Right hindlimb (tissue), 1 donor: ENCODE results near the gene PRDM16.

Source experiments
- DNase-seq: peaks from one replicate; pipeline ENCODE4 v3.0.0-alpha.2; 2018

PRDM16 gene

DNA sequence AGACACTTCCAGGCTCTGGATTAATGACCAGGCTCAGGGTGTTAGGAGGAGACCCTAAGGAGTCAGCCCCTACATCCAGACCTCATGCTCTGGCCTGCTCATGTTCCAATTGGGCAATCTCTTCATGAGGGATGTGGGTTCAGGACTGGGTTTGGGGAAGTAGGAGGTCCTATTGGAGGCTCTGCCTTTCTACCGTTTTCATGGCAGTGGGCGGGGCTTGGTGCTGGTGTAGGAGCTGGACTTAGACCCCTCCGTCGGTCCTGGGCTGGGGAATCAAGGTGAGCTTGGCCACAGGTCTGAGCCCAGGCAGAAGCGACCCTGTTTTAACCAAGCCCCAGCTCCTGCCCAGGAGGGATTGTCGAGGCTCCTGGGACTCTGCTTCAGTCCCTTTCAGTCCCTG lies 123.4 kb downstream of the PRDM16 start:
- DNase-seq: no peak

DNA sequence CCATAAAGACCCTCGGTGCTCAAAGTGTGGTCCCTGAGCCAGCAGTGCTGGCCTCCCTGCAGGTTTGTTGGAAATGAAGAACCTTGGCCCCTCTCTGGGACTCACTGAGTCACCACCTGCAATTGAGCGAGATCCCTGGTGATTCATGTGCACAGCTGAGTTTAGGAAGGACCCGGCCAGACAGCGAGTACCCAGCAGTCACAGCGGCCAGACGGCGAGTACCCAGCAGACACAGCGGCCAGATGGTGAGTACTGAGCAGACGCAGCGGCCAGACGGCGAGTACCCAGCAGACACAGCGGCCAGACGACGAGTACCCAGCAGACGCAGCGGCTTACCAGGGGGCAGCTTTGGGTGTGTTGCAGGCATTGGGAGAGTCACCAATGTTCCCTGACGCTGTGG lies 123.8 kb downstream of the PRDM16 start:
- no peak for DNase-seq

DNA sequence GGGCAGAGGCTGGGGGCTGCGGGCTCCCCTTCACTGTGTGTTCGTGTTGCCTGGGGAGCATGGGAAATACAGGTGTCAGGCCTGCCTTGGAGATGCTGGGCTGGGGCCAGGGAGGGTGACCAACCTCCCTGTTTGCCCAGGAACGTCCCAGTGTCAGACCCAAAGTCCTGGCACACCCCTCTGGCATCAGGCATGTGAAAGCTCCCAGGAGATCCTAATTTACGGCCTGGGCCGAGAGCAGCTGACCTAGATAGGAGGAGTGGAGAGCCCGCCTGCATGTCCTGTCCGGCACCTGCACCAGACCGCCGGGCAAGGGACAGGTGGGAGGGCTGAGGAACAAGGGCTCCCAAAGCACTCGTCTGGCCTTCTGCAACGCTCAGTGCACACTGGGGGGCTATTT lies 124.8 kb downstream of the PRDM16 start:
- no peak for DNase-seq

DNA sequence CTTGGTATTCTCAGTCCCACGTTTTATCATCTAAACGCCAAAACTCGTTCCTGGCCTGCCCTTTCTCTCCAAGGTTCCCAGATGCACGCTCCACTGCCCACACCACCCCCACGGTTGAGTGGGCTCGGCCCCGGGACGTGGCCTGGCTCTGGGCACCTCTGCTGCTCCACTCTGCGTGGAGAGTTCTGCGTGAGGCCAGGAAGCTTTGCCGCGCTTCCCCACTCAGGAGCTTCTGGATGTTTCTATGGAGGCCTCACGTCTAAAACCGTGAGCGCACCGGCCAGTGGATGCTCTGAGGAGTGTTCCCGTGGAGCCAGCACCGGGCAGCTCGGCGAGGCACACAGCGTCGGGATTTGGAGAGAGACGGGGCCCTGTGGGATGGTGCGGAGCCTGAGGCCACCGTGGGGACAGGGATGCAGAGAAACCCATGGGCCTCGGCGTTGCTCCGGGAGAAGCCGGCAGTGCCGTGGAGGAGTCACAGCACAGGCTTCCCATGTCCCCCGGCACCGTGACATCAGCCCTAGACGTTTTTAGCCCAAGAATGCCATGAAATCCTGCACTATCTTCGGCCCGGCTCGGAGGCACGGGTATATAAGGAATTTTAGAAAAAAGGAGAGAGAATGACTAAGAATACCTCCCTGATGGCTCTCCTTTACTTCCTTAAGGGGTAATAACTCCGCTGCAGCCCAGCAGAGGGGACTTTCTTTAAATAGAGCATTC lies 125.9 kb downstream of the PRDM16 start:
- DNase-seq: no peak

DNA sequence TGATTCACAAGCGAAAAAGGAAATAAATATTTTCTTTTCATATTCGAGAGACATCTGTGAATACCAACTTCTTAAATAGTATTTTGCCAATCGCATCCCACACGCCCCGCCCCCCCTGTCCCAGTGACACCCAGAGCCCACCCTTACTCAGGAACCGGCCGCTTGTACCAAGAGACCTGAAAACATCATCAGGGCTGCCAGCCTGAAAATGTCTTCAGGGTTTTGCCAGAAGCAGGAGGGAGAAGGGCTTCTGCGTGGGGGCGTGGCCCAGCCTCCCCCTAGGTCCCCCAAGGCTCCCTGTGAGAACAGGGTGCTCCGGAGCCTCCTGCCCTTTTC lies 126.4 kb downstream of the PRDM16 start:
- DNase-seq: no peak

DNA sequence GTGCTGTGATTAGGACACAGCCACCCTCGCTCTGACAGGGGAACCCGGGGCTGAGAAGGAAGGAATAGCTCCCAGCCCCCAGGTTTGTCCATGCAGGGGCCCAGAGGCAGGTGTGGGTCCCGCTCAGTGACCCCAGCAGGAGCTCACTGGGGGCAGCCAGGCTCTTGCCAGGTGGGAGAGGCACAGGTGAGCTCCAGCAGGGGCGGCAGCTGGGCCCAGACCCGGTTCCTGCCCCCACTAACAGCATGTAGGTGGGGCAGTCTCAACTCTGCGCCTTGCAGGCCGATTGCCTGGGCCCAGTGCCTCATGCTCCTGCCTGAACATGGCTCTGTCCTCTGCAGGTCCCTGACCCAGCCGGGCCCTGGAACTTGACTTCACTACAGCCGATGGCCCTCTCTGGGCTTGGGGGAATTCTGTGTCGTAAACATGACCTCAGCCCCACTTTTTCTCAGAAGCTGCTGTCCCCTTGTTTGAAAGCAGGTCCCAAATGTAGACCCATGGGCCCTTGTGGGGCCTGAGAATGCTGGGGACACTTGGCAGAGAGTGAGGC lies 127.0 kb downstream of the PRDM16 start:
- no peak for DNase-seq

DNA sequence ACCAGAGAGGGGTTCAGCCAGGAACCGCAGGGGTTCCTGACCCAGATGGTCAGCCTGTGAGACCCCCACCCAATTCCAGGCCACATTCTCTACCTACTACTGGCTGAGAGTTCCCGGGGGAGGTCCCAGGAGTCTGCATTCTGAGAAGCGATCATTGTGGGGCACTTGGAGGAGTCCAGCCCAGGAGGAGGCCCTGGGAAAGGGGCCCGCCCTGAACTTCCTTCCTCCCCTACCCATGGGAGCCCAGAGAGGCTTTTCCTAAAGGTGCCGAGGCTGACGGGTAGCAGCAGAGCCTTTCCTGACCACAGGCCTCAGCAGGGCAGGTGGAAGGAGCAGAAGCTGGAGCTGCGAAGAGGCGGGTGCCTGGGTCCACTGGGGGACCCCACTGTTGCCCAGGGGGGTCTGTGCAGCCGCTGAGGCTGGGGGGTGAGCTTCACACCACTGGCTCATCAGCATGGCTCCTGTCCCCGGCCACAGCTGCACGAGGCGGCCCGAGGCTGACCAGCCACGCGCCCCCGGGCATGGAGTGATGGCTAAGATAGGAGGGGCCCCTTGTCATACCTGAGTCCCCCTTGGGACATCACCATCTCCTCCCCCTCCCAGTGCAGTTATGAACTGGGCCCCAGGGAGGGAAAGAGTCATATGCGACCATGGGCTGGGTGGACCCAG lies 127.7 kb downstream of the PRDM16 start:
- DNase-seq: no peak

DNA sequence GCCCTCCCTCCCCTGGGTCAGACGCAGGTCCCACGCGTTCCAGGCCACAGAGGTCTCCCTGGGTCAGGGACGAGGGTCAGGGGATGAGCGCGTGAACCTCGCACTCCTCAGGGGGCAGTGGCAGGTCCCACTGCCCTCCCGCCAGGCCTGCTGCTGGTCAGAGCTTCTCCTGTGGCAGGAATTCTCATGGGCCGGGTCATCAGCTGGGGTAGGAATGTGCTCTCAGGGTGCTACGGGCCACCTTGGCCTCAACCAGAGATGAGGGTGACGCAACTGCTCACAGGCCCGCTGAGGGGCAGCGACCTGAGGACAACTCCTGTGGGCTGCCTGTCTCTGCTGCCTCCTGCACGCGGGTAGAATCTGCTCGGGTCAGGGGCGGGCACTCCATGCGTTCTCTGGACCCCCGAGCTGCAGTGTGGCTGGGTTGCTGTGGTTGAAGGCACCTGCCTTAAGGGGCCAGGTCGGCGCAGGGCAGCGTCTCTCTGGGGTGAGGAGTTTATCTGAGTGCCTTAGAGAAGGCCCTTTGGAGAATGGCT lies 128.8 kb downstream of the PRDM16 start:
- DNase-seq: no peak

DNA sequence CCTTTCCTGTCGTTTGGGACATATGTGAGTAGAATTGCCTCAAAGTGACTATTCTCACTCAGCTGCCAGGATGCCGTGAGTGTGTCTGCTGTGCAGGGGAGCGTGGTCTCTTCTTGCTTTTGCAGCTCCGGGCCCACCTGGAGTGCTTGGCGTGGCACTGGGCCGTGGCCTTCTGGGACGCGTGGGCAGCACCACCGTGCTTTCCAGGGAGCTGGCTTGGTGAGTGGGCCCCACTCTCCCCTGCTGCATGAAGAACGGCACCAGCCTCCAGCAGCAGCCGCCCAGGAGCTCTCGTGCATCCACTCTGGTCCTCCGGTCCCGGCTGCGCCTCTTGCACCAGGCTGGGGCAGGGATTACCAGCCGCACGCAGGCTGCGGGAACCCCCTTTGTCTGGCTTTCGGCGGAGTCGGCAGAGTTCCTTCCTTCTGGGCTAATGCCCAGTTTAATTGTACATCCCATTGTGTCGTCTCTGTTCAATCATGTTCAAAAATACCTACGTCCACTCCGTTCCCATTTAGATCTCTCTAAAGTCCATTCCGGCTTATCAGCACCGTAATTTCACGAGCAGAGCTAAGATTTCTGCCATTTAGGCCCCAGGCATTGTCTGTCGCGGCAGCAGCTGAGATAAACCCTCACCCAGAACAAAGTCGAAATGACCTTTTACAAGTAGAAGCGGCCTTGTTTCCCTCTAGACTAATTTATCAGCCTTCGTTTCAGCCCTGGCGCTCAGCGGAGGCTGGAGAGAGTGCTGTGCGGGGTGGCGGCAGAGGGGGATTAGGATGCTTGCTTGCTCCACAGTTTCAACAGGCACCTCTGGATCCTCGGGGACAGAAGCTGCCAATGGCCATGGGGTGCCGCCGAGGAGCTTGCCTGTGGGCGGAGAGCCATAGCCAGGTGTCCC lies 129.6 kb downstream of the PRDM16 start:
- DNase-seq: no peak

DNA sequence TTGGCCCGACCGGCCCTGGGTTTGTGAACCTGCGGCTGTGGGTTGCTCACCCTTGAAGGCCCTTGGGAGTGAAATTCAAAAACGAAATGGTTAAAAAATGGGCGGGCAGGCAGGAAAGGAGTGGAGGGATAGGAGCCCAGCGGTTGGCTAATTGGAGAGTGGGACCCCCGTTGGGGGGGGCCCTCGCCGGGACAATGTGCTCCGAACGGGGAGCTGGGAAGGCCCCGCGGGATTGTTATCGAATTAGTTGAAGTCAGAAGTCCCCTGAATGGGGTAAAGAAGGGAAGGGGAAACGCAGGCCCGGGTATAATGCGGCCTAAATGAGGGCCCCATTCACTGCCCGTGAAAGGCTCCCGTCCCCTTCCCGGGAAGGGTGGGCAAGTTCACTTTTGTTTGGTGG lies 135.7 kb downstream of the PRDM16 start:
- no peak for DNase-seq

DNA sequence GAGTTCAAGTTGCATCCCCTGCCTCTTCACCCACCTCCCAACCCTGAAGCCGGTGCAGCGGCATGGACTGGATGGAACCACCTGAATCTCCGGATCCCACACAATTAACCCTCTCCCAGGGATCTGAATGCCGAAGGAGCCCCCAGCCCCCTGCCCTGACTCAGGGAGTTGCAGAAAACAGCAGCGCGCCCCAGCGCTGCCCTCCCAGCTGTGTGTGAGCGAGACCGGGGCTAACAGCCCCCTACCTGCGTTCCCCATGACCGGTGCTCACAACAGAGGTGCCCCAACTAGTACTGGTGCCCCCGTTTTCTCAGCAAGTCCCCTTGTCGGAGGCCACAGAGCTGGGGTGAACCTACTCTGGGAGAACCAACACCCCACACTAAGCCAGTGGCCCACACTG lies 136.8 kb downstream of the PRDM16 start:
- DNase-seq: no peak

DNA sequence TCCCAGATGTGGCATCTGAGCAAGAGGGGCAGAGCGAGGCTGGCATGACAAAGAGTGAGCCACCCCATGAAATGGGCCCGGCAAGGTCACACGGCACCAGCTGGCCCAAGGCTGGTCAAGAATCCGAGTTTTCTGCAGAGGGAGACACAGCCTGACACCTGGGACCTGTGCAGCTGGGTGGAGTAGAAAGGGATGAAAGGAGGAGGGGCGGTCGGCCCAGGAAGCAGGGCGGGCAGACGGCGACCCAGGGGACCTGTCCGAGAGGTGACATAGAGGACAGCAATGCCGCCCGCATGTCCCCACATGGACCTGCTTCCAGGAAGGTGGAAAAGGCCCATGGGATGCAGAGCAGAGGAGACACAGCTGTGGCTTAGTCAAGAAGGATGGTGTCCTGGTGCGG lies 137.7 kb downstream of the PRDM16 start:
- no peak for DNase-seq

DNA sequence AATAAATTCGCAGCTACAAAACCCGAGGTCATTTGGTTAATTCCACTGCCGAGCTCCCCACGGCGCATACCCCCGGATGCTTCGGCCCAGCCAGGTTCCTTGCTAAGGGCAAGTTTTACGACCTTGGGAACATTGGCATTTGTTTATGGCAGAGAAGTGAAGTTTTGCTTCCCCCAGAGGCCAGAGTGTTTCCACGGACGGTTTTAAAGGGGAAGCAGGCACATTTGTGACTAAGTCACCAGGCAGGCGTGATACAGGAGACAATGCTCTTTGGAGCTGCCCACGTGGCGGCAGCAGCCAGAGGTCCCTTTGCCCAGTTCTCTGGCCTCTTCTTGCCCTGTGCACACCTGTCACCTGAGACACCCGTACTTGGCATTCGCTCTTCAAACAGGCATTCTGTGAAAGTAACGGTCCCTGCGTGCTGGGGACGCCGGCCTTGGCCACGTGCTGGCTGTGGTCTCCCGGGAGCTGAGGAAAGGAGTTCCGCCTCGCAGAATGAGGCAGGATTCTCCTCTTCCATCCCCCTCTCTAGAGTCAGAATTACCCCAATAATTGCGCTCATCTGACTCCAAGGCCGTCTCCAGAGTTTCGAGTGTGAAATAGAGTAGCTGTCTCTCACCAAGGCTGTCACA lies 138.3 kb downstream of the PRDM16 start:
- no peak for DNase-seq

DNA sequence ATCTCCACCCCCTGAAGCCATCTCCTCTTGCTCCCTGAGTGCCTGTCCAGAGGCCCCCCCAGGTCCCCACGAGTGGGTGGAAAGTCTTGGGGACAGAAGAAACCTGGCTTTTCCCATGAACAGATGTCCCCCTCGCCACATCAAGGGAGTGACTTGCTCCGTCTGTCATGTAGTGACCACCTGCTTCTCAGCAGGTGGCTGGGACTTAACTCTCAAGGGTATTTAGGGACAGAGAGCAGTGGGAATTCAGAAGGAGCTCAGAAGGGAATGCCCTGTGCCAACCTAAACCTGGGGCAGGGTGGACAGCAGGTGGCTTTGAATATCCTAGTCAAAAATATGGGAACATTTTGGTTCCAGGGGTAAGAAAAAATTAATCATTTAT lies 139.8 kb downstream of the PRDM16 start:
- DNase-seq: no peak

DNA sequence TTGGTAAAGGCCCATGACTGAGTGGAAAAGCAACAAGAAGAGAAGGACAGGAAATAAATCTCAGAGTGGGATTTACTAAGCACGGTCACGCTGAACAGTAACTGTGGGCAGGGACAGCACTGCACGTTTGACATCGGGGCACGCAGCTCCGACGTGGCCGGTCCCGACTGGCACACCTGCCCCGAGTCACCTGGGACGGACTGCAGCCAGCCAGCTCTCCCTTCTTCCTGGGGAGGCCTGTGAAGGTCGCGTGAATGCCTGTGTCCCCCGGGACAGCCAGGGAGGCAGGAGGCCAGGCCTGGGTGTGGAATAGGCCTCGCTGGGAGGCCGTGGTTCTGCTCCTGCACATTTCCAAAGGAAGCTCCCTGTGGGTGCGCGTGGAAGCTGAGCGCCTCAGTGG lies 140.2 kb downstream of the PRDM16 start:
- no peak for DNase-seq

DNA sequence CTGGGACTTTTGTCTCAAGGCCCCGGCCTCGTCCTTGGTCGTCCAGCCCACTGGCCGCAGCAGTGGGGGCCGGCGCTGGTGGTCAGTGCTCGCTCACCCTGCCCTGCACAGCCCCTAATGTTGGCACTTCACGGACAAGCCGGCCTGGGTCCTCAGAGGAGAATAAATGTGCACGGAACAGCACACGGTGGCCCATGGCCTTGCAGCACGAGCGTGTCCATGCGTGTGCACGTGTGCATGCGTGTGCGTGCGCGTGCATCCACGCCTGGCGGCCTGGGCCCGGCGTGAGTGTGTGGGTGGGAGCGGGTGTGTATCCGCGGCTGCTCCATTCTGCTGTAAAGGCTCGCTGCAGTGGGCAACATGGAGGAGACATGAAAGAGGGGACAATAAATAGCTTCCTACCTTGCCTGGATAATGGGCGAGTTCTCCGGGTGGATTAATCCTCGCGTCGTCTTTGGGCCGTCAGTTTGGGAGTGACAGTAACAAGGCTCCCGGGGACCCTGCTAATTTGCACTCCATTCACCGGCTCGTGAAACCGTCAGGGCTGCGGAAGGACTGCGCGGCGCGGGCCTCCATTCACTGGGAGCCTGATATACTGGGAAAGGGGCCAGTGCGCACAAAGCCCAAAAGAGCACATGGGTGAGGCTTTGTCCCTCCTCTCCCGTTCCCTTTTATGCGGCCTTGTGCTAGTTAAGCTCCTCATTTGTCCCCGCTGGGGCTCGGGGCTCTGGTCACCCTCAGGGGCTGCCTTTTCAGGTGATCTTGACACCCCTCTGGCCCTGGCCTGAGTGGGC lies 142.8 kb downstream of the PRDM16 start:
- no peak for DNase-seq

DNA sequence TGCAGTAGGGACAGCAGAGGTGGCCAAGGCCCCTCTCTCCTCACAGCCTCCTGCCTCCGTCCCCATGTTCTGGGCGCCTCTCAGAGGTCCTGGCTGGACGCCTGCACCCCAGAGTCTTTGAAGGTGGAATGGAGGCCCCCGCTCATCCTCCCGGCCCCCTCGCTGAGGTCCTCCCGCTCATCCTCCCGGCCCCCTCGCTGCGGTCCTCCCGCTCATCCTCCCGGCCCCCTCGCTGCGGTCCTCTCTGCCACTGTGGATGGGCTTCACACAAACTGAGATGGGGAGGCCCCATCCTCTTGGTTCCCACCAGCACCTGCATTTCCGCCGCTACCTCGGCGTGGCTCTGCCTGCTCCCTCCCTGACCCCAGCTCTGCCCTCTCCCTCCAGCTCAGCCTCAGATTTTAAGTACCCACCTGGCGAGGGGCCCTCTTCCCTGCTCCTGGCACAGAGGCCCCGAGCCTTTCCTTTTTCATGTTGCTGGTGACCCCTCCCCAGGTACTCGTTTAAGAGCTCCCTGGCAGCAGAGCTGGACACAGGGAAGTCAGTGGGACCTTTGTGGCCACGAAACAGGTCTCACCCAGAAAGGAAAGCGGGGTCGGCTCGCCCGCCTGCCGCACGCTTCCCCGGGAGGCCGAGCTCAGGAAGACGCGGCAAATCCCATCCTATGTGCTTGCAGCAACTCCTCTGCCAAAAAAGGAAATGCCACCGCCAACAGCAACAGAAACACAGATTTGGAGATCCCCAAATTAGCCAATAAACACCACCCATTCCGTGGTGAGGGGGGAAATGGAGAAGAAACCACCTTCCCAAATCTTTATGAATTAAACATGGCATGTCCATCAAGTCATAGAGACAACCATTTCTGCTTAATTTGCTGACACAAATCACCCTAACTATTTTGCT lies 143.7 kb downstream of the PRDM16 start:
- no peak for DNase-seq

DNA sequence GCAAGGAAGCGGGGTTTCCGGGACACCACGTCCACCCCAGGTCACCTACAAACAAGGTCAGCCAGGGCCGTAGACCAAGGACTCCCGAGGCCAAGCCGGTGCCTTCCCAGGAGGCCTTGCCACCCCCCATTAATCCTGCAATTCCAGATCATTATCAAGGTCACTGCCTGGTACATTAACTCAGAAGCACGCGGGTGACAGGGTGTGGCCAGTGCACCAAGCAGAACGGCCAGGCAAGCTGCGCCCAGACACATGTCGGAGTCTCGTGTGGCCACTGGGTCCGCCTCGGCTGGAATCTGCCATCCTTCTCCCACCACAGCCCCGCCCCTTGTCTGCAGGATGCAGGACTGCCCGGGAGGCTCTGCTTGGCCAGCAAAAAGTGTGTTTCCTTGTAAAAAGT lies 144.7 kb downstream of the PRDM16 start:
- no peak for DNase-seq

DNA sequence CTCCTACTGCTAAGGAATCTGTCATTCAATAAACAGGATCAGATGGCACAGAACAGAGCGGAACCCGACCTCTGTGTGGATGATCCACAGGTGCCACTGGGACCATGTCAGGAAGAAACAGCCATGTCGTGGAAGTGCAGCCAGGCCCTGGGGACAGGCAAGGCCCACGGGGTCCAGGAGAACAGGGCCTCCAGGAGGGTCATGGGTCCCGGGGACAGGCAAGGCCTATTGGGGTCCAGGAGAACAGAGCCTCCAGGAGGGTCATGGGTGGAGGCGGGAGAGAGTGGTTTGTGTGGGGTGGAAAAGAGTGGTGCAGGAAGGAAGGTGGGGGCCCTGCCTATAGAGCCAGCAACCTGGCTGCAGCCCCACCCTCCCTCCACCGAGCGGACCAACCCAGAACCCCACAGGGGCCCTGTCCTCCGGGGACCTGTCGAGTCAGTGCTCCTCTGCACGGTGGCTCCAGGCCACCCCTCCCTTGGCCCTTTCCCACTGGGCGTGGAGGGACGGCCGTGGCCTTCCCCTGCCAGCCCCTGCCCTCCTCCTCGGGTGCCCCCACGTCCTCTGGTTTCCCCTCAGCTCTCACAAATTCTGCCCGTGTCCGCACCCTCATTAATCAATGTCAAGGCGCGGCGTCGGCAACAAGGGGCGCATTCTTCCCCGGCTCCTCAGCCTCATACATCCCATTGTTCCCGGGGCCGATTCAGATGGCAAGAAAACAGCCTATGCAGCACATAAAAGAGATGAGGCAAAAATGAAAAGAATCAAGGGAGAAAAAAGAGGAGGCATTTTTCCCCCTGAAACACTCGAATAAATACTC lies 146.4 kb downstream of the PRDM16 start:
- DNase-seq: no peak

DNA sequence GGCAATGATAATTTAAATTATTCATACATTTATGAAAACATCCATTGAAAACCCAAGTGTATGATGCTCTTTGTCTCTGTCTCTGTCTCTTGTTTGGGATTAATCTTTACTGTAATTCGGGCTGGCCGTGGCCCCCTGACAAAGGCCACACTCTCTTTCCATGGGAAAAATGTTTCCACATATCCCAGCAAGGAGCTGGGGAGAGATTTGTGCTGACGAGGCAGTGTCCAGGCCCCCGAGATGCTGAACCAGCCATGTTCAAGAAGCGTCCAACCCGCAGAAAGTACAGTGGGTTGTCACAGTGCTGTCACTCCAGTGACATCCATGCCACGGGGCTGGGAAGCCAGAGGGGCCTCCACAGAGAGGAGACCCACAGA lies 147.0 kb downstream of the PRDM16 start:
- DNase-seq: no peak
